Inferior parietal cortex (tissue), 1 donor: ENCODE measurements around the gene GOT1.

Source experiments
- DNase-seq: peaks from one replicate; pipeline ENCODE4 v3.0.0-alpha.2; 2016; ENCODE audit errors: extremely low spot score

GOT1 gene

DNA sequence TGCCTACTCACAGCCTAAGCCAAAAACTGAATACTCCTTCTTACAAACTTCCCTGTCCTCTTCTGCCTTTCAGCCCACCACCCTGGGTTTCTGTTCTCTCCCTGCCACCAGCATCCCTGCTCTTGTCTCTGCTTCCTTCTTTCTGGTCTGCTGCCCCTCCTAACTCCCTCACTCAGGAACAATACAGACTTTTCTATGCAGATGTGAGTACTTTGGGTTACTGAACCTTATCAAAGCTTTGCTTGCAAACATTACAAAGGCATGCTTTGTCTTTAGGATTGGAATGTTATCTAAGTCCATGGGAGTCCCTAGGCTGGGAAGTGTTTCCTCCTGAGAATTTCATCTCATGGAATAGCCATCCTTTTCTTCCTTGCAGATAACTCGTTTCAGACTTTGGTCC lies 72.3 kb downstream of the GOT1 start:
- no peak for DNase-seq

DNA sequence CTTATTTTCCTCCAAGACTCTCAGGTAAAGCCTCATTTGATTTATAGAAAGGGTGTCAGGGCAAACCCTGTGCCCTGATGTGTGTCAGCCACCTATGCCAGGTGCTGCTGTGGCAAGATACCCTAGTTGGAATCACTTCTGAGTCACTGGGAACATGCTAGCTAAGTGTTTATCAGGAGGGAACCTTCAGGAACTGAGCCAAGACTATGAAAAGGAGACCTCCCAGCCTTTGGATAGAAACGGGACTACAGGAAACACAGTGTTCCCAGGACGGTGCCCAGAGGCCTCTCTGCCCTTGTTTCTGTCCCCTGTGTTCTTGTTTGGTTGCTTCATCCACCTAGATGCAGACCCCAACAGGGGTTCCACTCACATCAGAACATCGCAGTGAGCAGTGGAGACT lies 72.7 kb downstream of the GOT1 start:
- DNase-seq = no peak

DNA sequence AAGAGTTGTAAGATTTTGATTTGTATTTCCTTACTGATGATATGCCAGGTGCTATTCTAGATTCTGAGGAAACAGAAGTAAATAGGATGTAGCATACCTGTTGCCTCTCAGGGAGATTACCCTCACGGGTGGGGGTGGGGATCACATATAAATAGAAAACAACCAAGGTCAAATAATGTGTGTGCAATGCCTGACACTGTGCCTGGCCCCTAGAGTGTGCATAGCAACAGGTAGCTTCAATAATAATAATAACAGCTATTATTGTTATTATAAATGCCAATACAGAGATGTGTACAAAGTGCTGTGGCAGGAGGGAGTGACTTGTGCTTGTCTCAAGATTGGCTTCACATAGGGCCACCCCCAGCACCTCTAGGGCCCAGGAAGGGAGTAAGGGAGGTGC lies 77.2 kb downstream of the GOT1 start:
- DNase-seq = no peak

DNA sequence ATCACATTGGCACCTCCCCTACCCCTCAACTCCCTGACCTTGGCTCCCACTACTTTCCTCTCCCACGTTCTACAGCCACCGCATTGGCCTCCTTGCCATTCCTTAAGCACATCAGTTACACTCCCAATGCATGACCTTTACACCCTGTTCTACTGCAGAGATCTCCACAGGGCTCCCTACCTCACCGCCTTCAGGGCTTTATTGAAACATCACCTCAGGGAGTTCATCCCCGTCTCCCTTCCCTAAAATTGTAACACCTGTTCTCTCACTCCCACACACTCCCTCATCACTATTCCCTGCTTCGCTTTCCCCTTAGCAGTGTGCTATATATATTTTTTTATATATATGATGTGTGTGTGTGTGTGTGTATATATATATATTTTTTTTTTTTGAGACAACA lies 82.8 kb downstream of the GOT1 start:
- no peak for DNase-seq
